Measurements from ENCODE around the gene N4BP3.

DNA sequence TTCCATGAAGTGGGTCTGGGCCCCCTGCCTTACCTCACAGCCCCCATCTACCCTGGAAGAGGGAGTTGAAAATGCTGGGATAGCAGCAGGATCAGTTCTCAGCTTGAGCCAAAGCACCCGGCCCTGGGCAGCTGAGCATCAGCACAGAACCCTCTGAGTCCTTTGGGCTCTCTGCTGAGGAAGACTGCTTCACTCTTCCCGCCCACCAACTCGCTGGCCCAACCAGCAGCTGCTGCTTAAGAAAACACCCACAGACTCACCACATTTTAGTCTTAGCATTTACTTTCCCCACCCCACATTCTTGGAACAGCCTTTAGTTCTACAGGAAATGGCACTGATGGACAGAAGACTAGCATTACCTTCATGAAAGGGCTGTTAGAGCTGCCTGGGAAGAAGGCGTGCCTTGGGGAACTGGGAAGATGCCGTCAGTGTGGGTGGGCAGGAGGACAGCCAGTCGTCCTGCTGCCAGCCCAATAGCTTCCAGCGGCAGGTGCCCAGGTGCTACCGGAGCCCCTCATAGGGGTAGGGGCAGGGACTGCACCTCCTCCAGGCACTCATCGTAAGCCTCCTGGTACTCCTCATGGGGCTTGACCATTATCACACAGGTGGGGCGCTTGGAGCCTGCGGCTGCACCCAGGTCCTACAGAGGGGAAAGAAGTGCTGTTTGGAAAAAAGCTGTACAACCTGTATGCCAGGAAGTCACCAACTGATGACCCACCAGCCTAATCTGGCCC, 36.0 kb downstream of the N4BP3 start:
- TF ChIP-seq POLR2A (IDR thresholded peaks at IDR 0.05), result no peak
- TF ChIP-seq, protein P1, sequence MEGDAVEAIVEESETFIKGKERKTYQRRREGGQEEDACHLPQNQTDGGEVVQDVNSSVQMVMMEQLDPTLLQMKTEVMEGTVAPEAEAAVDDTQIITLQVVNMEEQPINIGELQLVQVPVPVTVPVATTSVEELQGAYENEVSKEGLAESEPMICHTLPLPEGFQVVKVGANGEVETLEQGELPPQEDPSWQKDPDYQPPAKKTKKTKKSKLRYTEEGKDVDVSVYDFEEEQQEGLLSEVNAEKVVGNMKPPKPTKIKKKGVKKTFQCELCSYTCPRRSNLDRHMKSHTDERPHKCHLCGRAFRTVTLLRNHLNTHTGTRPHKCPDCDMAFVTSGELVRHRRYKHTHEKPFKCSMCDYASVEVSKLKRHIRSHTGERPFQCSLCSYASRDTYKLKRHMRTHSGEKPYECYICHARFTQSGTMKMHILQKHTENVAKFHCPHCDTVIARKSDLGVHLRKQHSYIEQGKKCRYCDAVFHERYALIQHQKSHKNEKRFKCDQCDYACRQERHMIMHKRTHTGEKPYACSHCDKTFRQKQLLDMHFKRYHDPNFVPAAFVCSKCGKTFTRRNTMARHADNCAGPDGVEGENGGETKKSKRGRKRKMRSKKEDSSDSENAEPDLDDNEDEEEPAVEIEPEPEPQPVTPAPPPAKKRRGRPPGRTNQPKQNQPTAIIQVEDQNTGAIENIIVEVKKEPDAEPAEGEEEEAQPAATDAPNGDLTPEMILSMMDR (IDR thresholded peaks at IDR 0.05), result no peak
